Stimulated activated naive CD4-positive, alpha-beta T cell treated with Interleukin-2 at 50 U/mL for 16 hours (primary cell): ENCODE data around the gene POLR2C.
A peak's percentile ranks its signal among the peaks of the same experiment; 100 is the strongest.
"Not testable (repeated sequence)": the region's sequence is repeated elsewhere in the genome, so short reads cannot be mapped to it uniquely, and the experiment has no call there.

ENCODE experiments used
- DNase-seq: peaks from one replicate; lab custom pipeline; 2025; lab: John Stamatoyannopoulos, UW

Gene POLR2C

DNA sequence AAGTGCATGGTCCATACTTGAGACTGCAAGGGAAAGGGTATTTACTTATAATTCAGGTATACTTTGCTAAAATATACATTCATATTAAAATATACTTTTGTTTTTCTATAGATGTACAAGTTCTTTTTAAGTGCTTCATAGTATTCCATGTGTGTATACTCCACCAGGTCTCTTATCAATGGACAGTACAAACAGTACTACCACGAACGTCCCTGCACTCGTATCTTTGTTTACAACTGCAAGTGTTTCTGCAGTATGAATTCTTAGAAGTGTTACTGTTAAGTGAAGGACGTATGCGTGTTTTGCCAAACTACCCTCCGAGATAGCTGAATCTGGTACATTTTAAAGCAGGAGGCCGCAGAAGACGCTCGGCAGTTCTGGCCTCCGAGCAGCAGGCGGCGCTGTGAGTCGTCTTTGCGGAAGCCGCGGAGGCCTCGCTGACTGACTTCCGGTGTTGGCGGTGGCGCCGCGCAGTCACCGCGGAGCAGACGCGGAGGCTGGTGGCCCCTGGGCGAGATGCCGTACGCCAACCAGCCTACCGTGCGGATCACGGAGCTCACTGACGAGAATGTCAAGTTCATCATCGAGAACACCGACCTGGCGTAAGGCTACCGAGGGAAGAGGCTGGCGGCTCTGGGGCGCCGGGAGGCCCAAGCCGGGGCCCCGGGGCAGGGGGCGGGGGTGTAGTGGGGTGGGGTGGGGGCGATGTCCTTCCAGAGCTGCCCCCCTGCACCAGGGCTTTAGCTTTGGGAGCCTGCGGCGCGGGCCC is at the start of gene POLR2C:
TSS of gene POLR2C (plus strand) at position 471 of the 769 bp plus-strand sequence. CDS start at position 517, 46 bp downstream.
- DNase-seq: peak; percentile 90

DNA sequence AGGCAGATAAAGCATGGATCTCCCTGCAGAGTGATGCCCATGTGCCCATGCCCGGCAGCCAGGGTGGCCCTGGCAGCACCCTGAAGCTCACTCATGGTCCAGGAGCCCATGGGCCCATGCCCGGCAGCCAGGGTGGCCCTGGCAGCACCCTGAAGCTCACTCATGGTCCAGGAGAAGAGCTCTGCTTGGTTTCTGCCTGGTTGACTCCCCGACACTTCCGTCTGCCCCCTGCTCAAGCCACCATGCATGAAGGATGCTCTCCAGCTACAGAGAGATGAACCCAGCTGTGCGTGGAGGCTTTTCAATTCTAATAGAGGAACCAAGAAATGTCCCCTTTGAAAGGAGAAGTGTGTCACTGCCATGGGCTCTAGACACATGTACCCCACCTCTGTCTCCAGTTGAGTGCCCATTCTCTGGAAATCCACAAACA is 49.2 kb upstream of the POLR2C start:
- DNase-seq: no peak

DNA sequence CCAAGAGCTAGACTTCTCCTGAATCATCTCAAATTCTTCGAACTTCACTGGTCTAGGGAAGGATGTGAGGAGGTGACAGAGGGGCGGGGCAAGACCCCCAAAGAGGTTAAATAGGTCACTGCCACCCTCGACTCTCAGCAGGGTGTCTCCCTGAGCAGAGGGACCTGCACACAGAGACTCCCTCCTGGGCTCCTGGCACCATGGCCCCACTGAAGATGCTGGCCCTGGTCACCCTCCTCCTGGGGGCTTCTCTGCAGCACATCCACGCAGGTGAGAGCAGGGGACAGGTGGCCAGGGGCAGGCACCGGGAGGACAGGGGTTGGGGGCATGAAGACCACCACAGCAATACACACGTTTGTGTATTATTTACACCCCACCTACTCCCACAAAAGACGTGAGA is 48.7 kb upstream of the POLR2C start:
- DNase-seq: no peak

DNA sequence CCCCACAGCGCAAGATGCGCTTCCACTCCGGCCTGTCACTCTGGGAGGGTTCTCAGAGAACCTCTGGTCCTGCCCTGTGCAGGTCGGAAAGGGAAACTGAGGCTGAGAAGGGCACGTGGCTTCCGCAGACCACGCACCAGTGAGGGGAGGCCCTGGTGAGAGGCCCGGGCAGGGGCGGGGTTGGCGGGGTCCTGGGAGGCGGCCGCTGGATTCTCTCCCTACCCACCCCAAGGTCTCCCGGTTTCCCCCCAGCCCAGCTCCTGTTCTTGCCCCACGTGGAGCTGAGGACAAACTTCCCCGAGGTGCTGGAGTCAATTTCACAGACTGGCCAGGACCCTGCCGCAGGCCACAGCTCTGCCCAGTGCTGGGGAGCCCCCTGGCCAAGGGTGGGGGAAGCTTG is 46.4 kb upstream of the POLR2C start:
- DNase-seq: no peak

DNA sequence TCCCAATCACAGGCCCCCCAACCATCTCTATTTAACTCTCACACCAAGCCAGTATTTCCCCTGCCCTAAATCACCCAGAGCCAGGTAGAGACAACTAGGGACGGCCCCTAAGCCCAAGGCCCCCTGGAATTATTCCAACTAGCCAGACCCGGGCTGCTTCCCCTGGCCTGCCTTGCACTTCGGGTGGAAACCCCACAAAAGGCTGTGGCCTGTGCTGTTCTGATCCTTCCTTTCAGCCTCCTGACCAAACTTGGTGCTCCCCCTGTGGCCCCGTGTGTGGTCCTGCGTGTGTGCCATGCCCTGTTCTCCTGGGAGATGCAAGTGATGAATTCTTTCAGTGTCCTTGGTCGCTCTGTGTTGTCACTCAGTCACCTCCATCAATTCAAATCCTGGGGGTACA is 43.0 kb upstream of the POLR2C start:
- DNase-seq: no peak

DNA sequence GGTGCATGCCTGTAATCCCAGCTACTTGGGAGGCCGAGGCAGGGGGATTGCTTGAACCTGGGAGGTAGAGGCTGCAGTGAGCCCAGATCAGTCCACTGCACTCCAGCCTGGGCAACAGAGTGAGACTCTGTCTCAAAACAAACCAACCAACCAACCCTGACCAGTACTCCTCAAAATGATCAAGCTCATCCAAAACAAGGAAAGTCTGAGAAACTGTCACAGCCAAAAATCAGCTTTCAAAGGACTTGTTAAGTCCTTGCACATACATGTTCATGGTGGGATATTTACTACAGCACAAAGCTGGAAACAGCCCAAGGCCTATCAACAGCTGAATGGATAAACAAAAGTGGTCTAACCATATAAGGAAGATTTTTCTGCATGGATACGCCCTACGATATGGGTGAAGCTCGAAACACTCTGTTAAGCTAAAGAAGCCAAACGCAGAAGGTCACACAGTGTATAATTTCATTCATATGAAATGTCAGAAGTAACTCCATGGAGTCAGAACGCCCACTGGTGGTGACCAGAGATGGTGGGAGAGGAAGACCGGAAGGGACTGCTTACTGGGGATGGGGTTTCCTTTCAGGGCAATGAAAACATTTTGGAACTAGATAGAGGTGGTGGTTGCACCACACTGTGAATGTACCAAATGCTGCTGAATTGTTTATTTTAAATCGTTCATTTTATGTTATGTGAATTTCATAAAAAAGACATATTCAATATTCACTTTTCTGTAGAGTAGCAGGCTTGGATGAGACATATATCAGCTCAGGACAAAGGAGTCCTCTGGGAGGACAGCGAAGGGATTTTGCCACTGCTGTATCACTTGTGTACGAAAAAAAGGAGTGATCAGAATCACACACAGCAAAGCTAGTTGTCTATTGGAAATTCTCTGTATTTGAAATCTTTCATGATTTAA is 40.2 kb upstream of the POLR2C start:
- DNase-seq: no peak

DNA sequence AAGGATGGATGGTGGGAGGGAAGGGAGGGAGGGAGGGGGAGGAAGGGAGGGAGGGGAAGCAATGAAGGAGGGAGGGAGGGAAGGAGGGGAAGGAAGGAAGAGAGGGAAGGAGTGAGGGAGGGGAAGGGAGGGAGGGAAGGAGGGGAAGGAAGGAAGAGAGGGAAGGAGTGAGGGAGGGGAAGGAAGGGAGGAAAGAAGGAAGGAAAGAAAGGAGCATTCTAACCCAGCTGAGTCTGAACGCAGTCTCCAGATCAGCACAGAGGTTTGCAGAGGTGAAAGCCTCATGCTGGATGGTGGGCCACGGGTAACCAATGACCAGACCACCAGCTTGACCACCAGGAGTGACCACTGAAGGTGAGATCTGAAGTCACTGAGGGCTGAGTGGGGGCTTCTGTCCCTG is 39.3 kb upstream of the POLR2C start:
- no peak for DNase-seq

DNA sequence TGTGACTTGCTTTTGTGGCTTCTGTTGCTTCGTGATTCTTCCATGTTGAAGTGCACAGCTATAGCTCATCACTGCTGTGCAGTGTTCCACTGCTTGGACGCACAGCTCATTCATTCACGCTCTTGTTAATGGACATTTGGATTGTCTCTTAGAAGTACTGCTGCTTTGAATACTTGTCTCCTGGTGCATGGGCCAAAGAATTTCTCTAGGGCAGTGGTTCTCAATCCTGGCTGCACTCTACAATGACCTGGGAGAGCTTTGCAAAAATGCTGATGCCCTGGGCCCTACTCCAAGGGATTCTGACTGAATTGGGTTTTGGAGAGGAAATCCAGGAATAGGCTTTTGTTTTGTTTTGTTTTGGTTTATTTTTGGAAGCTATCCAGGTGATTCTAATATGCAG is 37.9 kb upstream of the POLR2C start:
- DNase-seq: no peak

DNA sequence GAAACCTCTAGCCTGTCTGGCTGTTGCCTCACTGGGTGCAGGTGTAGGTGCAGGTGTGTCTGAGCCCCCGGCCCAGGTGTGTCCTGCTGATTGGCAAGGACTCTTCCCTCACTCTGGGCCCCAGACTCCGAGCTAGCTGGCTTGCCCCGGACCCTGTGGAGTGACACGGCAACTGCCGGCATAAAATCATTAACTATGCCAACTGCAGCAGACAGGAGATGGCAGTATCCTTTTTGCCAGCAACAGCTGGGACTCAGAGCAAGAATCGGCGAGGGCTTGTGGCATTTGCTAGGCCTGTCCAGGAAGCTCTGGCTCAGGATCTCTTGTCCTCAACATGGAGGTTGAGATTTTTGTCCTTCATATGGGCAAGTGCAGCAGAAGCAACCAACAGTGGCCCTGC is 36.1 kb upstream of the POLR2C start:
- DNase-seq: no peak

DNA sequence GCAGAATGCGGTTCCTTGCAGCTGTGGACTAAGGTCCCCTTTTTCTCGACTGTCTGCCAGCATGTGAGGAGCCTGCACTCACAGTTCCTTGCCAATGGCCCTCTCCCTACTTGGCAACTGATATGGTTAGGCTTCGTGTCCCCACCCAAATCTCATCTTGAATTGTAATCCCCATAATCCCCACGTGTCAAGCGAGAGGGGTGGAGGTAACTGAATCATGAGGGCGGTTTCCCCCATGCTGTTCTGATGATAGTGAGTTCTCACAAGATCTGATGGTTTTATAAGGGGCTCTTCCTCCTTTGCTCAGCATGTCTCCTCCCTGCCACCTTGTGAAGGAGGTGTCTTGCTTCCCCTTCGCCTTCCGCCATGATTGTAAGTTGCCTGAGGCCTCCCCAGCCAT is 35.2 kb upstream of the POLR2C start:
- no peak for DNase-seq

DNA sequence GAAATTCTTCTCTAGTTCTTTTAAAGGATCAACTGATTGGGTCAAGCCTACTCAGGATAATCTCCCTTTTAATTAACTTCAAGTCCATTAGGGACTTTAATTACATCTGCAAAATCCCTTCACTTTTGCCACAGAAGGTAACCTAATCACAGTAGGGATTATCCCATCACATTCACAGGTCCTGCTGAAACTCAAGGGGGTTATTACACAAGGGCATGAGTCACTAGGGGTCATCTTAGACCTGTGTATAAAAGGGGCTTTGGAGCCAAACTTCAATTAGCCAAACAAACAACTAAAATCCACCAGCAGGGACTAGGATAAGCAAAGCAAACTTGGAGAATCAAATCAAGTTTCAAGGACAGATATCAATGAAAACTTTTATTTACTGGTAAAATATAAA is 34.7 kb upstream of the POLR2C start:
- no peak for DNase-seq

DNA sequence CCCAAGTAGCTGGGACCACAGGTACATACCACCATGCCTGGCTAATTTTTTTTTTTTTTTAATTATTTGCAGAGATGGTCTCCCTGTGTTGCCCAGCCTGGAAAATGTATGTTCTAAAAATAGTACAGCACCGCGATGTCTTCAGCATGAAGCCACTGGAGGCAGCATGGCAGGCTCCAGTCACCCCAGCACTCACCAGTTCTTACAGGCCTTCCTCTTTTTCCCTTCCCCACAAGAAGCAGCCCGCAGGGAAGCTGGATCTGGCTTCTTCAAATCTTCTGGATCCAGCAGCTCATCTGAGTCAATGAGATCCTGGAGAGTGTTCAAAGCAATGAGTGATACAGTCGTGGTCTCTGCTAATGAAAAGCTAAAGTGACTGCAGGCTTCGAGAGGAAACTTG is 31.5 kb upstream of the POLR2C start:
- no peak for DNase-seq

DNA sequence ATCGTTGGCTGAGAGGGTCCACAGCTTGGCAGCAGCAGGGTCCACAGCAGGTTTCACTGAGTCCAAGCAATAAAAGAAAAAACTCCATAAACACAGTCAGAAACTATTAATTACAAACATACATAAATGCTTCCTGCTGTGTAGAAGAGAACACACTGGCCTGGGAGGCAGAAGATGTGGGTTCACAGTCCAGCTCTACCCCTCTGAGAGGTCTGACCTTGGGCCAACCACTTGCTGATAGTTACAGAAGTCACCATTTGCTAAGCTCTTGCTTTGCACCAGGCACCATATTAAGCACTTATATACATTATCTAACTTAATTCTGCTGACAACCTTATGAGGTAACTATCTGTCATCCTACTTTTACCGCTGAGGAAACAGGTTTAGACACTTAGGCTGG is 30.0 kb upstream of the POLR2C start:
- DNase-seq: no peak

DNA sequence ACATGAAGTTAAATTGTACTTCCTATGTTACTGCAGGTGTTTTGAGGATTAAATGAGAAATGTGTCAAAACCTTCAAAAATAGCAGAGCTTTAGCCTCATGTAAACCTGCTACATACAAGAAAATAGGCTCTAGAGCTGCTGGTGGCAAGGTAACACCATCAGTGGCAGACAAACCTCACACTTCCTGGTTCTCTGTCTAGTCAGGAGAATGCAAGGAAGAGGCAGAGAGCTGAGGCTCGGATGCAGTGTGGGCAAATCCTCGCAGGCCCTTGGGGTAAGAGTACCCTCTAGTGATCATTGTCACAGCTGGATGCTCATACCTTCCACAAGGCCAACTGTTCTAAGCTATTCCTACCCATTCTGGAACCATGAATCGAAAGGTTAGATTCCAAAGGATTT is 29.5 kb upstream of the POLR2C start:
- no peak for DNase-seq

DNA sequence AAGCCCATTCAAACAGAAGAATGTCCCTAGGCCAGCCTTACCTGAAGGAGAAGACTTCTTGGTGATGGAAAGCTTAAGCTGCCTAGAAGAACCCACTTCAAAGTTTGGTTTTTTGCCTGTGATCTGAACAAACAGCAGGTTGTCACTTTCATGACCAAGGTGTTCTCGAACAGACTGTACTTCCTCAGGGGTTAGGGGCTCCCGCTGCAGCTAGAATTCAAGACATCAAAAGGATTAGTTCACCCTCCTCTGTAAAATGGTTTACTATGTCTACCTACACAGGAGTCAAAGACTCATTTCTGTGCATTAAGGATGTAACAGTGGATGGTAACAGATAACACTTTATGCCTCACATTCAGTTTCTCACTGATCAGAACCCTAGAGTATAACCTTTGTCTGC is 28.5 kb upstream of the POLR2C start:
- no peak for DNase-seq

DNA sequence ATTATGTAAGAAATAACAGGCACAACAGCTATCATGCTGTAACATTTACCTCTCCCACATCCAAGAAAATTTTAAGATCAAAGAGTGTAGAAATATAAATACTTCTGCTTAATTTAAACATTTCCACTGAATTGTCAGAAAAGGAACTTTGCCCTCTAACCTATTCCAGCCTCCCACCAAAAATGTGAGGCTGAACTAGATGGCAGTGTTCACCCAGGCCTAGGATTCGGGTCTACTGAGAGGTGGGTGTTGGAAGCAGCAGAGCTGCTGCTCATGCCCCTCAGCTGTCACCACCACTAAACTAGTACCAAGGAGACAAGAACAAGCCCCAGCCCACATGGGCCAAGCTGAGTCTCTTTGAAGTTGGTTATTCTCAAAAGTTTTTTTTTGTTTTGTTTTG is 26.6 kb upstream of the POLR2C start:
- DNase-seq: no peak

DNA sequence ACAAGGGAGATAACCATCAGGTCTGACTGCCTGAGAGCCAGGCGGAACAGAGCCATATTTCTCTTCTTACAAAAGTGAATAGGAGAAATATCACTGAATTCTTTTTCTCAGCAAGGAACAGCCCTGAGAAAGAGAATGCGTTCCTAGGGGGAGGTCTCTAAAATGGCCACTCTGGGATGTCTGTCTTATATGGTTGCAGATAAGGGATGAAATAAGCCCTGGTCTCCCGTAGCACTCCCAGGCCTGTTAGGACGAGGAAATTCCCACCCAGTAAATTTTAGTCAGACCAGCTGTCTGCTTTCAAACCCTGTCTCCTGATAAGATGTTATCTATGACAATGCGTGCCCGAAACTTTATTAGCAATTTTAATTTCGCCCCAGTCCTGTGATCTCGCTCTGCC is 22.5 kb upstream of the POLR2C start:
- DNase-seq: not testable (repeated sequence)

DNA sequence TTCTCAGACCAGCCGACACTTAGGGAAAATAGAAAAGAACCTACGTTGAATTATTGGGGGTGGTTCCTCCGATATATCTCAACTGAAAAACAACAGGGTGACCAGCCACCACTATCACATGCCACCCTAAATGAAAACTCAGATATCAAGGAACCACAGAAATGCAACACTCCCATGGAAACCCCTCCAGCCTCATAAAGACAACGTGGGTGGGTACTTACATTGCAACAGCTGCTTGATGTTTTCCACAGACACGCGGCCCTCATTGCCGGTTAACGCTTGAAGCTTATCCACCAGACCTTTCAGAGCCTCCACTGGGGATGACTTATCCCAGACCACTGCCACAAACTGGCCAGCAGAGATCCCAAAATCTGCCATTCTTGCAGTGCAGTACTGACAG is 21.9 kb upstream of the POLR2C start:
- DNase-seq: not testable (repeated sequence)

DNA sequence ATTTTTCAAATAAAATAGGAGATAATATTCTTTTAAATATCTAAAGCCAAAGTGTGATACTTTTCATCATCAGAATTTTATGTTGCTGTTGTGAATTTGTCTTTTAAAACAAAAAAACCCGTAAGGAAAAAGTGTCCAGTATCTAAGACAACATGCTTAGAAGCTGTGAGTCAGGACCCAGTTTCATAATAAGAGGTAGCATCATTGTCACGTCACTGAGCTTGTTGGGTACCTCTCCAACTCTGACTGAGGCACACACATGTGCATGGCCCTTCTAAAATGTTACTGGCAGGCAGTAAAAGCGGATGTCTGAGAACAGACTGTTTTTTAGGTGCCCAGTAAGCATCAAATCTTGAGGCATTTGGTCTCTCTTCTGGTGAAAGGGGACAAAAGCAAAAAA is 17.8 kb upstream of the POLR2C start:
- no peak for DNase-seq

DNA sequence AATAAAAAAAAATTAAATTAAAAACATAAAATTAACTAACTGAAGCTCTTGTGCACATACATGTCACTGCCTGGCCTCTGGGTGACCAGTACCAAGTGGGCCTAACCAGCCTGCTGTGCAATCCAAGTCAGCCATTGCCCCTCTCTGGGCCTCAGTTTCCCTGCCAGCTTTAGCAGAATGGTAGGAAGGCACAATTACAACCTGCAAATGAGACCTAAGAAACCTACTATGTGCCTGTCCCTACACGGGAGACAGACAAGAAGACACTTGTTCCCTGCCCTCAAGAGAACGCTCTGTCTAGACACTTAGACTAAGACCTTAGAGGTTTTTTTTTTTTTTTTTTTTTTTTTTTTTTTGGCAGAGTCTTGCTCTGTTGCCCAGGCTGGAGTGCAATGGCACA is 17.0 kb upstream of the POLR2C start:
- no peak for DNase-seq

DNA sequence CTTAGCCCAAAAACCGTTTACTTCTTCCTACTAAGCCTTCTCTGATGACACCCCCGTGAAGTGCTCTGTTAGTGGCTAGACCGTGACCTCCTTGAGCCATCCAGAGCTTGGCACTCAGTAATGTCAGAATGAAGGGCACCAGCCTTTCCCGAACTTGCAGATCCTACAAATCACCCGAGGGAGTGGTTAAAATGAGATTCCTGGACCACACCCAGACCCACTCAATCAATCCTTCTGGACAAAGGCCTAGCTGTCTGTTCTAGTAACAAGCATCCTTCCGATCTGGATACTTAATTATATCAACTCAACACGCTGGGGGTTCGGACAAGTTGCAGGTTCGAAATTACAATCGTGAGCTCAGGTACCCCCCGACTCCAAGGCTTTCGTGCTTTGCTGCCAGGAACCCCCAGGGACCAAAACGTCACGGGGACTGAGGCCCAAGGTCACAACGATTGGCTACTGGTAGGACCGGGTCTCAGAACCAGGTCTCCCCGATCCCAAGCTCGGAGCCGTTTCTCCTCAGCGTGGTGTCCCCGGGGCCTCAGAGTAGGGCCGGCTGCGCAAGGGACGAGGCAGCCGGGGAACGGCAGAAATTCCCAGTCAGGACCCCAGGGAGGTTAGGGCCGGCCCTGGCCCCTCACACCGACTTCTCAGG is 15.8 kb upstream of the POLR2C start:
- no peak for DNase-seq

DNA sequence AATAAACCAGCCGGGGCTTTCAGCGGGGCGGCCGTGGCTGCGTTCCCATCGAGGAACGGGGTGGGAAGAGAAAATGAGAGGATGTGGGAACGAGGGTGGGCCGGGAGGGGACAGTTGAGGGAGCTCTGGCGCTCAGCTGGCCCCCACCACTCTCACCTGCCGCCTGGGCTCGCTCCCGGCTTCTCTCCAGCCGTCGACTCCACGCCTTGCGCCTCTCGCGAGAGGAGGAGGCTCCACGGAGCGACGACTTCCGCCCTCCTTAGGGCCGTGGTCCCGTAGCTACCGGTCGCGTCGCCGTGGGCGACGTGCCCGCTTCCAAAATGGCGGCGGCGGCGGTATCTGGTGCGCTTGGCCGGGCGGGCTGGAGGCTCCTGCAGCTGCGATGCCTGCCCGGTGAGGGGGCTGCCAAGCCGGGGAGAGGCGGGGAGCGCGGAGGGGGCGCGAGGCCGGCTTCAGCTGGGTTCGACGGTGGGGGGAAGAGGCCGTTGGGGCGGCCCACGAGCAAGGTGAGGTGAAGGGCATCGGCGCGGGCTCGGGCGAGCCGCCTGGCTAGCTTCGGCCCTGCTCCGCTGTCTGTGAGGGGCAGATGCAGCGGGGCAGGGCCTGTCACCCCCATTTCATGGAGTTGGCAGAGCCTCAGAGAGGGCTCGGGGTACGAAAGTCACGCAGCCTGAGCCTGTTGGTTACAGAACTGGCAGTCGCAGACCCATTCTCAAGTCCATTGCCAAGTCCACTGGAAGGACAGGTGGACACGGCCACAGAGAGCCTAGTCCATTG is 15.1 kb upstream of the POLR2C start, which contains the start of the genes CIAPIN1 and COQ9:
TSS of gene CIAPIN1 (minus strand) at position 200 of the 777 bp plus-strand sequence. CDS start 6,457 bp downstream, outside the sequence.
TSS of gene COQ9 (plus strand) at position 294 of the 777 bp plus-strand sequence. CDS start at position 321, 27 bp downstream.
- DNase-seq: peak; percentile 88
